ENCODE results near the gene PDZRN3. TPM values are rescaled to one million over a fixed set of nuclear protein-coding genes. Genes with fewer than 3 reads are reported as not detected.

The PDZRN3 gene
- polyA plus RNA-seq, result 10 to 100 TPM in 3 of 4 donors, 1 to 10 TPM in 1; 2.2 to 21.4 (median 14.1) TPM
- long read RNA-seq, donor 1, result 0 reads
- long read RNA-seq, donor 2, result 0 reads
- long read RNA-seq, donor 3, full-length matches to known transcripts, result 4 of 15 reads
- long read RNA-seq, donor 3, partial matches to known transcripts, result 11 of 15 reads
- long read RNA-seq, donor 3, other reads (novel, unspliced or antisense), result 0 of 15 reads
- long read RNA-seq, donor 4, result 0 reads
- long read RNA-seq, donor 5, partial matches to known transcripts, result 0 of 1 reads
- long read RNA-seq, donor 5, other reads (novel, unspliced or antisense), result 0 of 1 reads
- long read RNA-seq, donor 6, full-length matches to known transcripts, result 3 of 3 reads
- long read RNA-seq, donor 6, partial matches to known transcripts, result 0 of 3 reads
- long read RNA-seq, donor 6, other reads (novel, unspliced or antisense), result 0 of 3 reads
- long read RNA-seq, donor 7, result 0 reads
- long read RNA-seq, donor 8, full-length matches to known transcripts, result 1 of 1 reads
- long read RNA-seq, donor 8, partial matches to known transcripts, result 0 of 1 reads
- long read RNA-seq, donor 8, other reads (novel, unspliced or antisense), result 0 of 1 reads
- long read RNA-seq, donor 9, full-length matches to known transcripts, result 3 of 3 reads
- long read RNA-seq, donor 9, partial matches to known transcripts, result 0 of 3 reads
- long read RNA-seq, donor 9, other reads (novel, unspliced or antisense), result 0 of 3 reads
- long read RNA-seq, donor 10, full-length matches to known transcripts, result 18 of 18 reads
- long read RNA-seq, donor 10, partial matches to known transcripts, result 0 of 18 reads
- long read RNA-seq, donor 10, other reads (novel, unspliced or antisense), result 0 of 18 reads

GRCh38 chr3:73624821-73625665, at the start of gene PDZRN3:
PDZRN3 (minus strand) TSS chr3:73624941.
- FAIRE-seq (no peak), DNase-seq (peak; percentile 63 to 85)
- Histone ChIP-seq H3K4me1 (ENCODE audit: control insufficient read depth in 3 of 3, insufficient read depth in 2 of 3, low read depth in 1 of 3, low read length in 2 of 3) (peaks cover 0 to 18% (median 0%) of the 10 kb centered on the region in 3 donors), H3K27ac (ENCODE audit: low read depth in 1 of 3, low read length in 2 of 3) (peak within 1 kb of the TSS in 2 of 3 donors; percentile 77), H3K27me3 (ENCODE audit: control insufficient read depth in 3 of 3, insufficient read depth in 3 of 3, low read length in 3 of 3) (no peaks in the 10 kb centered on the region), H3K4me3 (ENCODE audit: low read depth in 1 of 3, low read length in 3 of 3) (peak within 1 kb of the TSS; percentile 55 to 84 (median 64)), H3K9me3 (ENCODE audit: control insufficient read depth in 2 of 2, insufficient read depth in 1 of 2, low read depth in 1 of 2, low read length in 1 of 2) (no peaks in the 10 kb centered on the region), H3K36me3 (ENCODE audit: control insufficient read depth in 3 of 3, insufficient read depth in 2 of 3, low read depth in 1 of 3, low read length in 3 of 3) (no peaks in the 10 kb centered on the region)
- WGBS, 3 donors, result 2 to 8% (median 4%) methylated on average over 46 to 55 of the region's 55 CpGs

DNA sequence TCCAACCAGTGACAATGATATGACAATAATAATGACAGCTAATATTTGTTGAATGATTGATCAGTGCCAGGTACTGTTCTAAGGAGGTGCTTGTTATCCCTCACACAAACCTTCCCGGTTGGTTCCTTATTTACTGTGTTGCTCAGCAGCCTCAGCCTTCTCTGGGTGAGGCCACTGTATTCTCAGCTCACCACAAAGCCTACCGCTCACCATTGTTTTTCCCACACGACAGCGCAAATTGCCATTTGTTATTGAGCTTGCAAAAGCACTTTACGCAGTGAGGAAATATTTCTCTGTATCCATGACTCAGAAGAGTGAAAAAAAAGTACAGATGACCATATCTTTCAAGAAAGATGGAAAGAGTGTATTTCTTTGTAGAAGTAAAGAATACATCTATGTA, 49.5 kb upstream of the PDZRN3 start:
- FAIRE-seq (no peak), DNase-seq (no peak)
- Histone ChIP-seq H3K36me3 (ENCODE audit: control insufficient read depth in 3 of 3, insufficient read depth in 2 of 3, low read depth in 1 of 3, low read length in 3 of 3) (no peaks in the 10 kb centered on the region), H3K9me3 (ENCODE audit: control insufficient read depth in 2 of 2, insufficient read depth in 1 of 2, low read depth in 1 of 2, low read length in 1 of 2) (no peaks in the 10 kb centered on the region), H3K27me3 (ENCODE audit: control insufficient read depth in 3 of 3, insufficient read depth in 3 of 3, low read length in 3 of 3) (no peaks in the 10 kb centered on the region), H3K27ac (ENCODE audit: low read depth in 1 of 3, low read length in 2 of 3) (no peak overlapping the region), H3K4me3 (ENCODE audit: low read depth in 1 of 3, low read length in 3 of 3) (no peak overlapping the region), H3K4me1 (ENCODE audit: control insufficient read depth in 3 of 3, insufficient read depth in 2 of 3, low read depth in 1 of 3, low read length in 2 of 3) (no peaks in the 10 kb centered on the region)
- WGBS, 3 donors, result 65 to 79% (median 72%) methylated on average over 5 of the region's 5 CpGs

DNA sequence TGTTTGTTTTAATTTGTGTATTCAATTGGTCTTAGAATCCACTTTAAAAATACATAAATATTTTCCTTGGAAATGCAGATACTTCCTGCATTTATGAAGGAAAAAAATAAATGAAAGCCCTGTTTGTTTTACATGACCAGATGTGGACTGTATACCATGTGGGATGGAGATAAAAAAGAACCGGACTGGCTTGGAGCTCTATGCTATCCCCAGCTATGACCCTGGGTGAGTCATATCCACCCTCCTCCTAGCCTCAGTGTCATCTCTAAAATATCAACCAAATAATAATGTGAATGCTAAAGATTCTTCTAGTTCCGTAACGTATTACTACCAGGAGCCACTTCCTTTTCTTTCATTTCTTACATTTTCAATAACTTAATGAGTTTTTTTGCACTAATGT, 44.5 kb upstream of the PDZRN3 start:
- no peak for FAIRE-seq
- Histone ChIP-seq H3K4me1 (ENCODE audit: control insufficient read depth in 3 of 3, insufficient read depth in 2 of 3, low read depth in 1 of 3, low read length in 2 of 3) (no peaks in the 10 kb centered on the region), H3K9me3 (ENCODE audit: control insufficient read depth in 2 of 2, insufficient read depth in 1 of 2, low read depth in 1 of 2, low read length in 1 of 2) (no peaks in the 10 kb centered on the region), H3K4me3 (ENCODE audit: low read depth in 1 of 3, low read length in 3 of 3) (no peak overlapping the region), H3K27me3 (ENCODE audit: control insufficient read depth in 3 of 3, insufficient read depth in 3 of 3, low read length in 3 of 3) (no peaks in the 10 kb centered on the region), H3K27ac (ENCODE audit: low read depth in 1 of 3, low read length in 2 of 3) (no peak overlapping the region), H3K36me3 (ENCODE audit: control insufficient read depth in 3 of 3, insufficient read depth in 2 of 3, low read depth in 1 of 3, low read length in 3 of 3) (no peaks in the 10 kb centered on the region)
- 69 to 83% (median 82%) methylated on average over 3 of the region's 3 CpGs for WGBS, 3 donors
- DNase-seq, result no peak

DNA sequence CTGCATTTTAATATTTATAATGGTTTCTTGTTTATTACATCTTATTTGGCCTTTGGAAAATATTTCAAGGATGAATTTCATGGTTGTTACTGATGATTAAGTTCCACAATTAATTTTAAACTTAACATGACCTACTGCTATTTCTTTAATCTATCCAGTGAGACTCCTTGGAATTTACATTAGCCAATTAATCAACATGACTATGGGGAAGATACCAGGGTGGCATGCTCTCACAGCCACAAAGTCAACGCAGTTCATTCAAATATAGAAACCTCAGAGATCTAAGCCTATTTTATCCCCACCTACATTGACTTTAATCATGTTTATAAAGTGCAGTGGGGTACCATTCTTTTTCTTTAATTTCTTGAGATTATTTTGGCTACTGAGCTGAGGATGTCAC, 43.6 kb upstream of the PDZRN3 start:
- Histone ChIP-seq H3K9me3 (ENCODE audit: control insufficient read depth in 2 of 2, insufficient read depth in 1 of 2, low read depth in 1 of 2, low read length in 1 of 2) (no peaks in the 10 kb centered on the region), H3K27ac (ENCODE audit: low read depth in 1 of 3, low read length in 2 of 3) (no peak overlapping the region), H3K36me3 (ENCODE audit: control insufficient read depth in 3 of 3, insufficient read depth in 2 of 3, low read depth in 1 of 3, low read length in 3 of 3) (no peaks in the 10 kb centered on the region), H3K4me3 (ENCODE audit: low read depth in 1 of 3, low read length in 3 of 3) (no peak overlapping the region), H3K4me1 (ENCODE audit: control insufficient read depth in 3 of 3, insufficient read depth in 2 of 3, low read depth in 1 of 3, low read length in 2 of 3) (no peaks in the 10 kb centered on the region), H3K27me3 (ENCODE audit: control insufficient read depth in 3 of 3, insufficient read depth in 3 of 3, low read length in 3 of 3) (no peaks in the 10 kb centered on the region)
- 68 to 94% (median 93%) methylated on average over 1 of the region's 1 CpG for WGBS, 3 donors
- FAIRE-seq, result no peak
- DNase-seq, result no peak

DNA sequence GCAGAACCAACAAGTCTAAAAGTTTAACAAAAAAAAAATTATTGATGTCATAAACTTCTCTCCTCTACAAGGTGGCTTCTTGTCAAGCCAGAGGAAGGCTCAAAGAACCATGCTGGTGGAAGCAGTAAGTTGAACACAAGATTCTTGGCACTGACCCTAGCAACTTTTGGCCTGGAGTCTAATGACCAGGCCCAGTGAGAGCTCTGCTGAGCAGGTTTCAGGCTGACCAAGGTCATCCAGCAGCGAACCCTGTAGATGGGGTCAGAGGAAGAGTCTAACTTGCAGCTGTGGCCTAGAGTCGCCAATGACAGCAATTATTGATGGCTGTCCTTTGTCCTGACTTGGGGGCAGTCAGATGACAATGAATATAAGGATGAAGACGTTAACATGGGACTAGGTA, 43.1 kb upstream of the PDZRN3 start:
- no peak for FAIRE-seq
- no peak for DNase-seq

GRCh38 chr3:73665286-73665685, 40.5 kb upstream of the PDZRN3 start:
- DNase-seq (no peak), FAIRE-seq (no peak)
- Histone ChIP-seq H3K9me3 (ENCODE audit: control insufficient read depth in 2 of 2, insufficient read depth in 1 of 2, low read depth in 1 of 2, low read length in 1 of 2) (no peaks in the 10 kb centered on the region), H3K27ac (ENCODE audit: low read depth in 1 of 3, low read length in 2 of 3) (no peak overlapping the region), H3K36me3 (ENCODE audit: control insufficient read depth in 3 of 3, insufficient read depth in 2 of 3, low read depth in 1 of 3, low read length in 3 of 3) (no peaks in the 10 kb centered on the region), H3K4me1 (ENCODE audit: control insufficient read depth in 3 of 3, insufficient read depth in 2 of 3, low read depth in 1 of 3, low read length in 2 of 3) (no peaks in the 10 kb centered on the region), H3K27me3 (ENCODE audit: control insufficient read depth in 3 of 3, insufficient read depth in 3 of 3, low read length in 3 of 3) (no peaks in the 10 kb centered on the region), H3K4me3 (ENCODE audit: low read depth in 1 of 3, low read length in 3 of 3) (no peak overlapping the region)
- 76 to 84% (median 80%) methylated on average over 2 of the region's 2 CpGs for WGBS, 3 donors

More for the DNA sequence above, 43.1 kb upstream of the PDZRN3 start:
- no peak overlapping the region for H3K4me3 ChIP-seq (ENCODE audit: low read depth in 1 of 3, low read length in 3 of 3)
- no peaks in the 10 kb centered on the region for H3K9me3 ChIP-seq (ENCODE audit: control insufficient read depth in 2 of 2, insufficient read depth in 1 of 2, low read depth in 1 of 2, low read length in 1 of 2)
- no peaks in the 10 kb centered on the region for H3K4me1 ChIP-seq (ENCODE audit: control insufficient read depth in 3 of 3, insufficient read depth in 2 of 3, low read depth in 1 of 3, low read length in 2 of 3)
- 54 to 74% (median 71%) methylated on average over 3 of the region's 3 CpGs for WGBS, 3 donors
- no peaks in the 10 kb centered on the region for H3K27me3 ChIP-seq (ENCODE audit: control insufficient read depth in 3 of 3, insufficient read depth in 3 of 3, low read length in 3 of 3)
- H3K27ac ChIP-seq (ENCODE audit: low read depth in 1 of 3, low read length in 2 of 3), result no peak overlapping the region
- H3K36me3 ChIP-seq (ENCODE audit: control insufficient read depth in 3 of 3, insufficient read depth in 2 of 3, low read depth in 1 of 3, low read length in 3 of 3), result no peaks in the 10 kb centered on the region

GRCh38 chr3:73664389-73664788, 39.6 kb upstream of the PDZRN3 start:
- FAIRE-seq (no peak), DNase-seq (no peak)
- Histone ChIP-seq H3K27ac (ENCODE audit: low read depth in 1 of 3, low read length in 2 of 3) (no peak overlapping the region), H3K4me1 (ENCODE audit: control insufficient read depth in 3 of 3, insufficient read depth in 2 of 3, low read depth in 1 of 3, low read length in 2 of 3) (no peaks in the 10 kb centered on the region), H3K27me3 (ENCODE audit: control insufficient read depth in 3 of 3, insufficient read depth in 3 of 3, low read length in 3 of 3) (no peaks in the 10 kb centered on the region), H3K36me3 (ENCODE audit: control insufficient read depth in 3 of 3, insufficient read depth in 2 of 3, low read depth in 1 of 3, low read length in 3 of 3) (no peaks in the 10 kb centered on the region), H3K9me3 (ENCODE audit: control insufficient read depth in 2 of 2, insufficient read depth in 1 of 2, low read depth in 1 of 2, low read length in 1 of 2) (no peaks in the 10 kb centered on the region), H3K4me3 (ENCODE audit: low read depth in 1 of 3, low read length in 3 of 3) (no peak overlapping the region)
- WGBS, 3 donors, result 45 to 55% (median 48%) methylated on average over 4 of the region's 4 CpGs

DNA sequence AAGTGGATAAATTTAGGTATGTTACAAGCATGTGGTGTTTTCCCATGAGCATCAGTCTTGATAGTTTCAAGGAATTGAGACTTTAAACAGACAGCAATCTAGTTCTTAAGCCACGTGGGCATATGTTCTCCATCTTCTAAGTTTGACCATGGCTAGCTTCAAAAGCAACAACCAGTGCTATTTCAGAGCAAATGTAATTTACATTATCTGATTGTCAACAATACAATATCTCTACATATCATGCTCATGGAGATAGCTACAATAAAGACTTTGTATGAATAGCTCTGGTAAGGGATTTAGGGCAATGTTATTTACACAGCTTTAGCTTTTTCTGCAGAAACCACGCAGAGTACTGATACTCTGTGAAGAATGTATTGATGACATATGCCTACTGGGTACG, 38.8 kb upstream of the PDZRN3 start:
- FAIRE-seq (no peak), DNase-seq (no peak)
- H3K4me3 ChIP-seq (ENCODE audit: low read depth in 1 of 3, low read length in 3 of 3), result no peak overlapping the region
- no peaks in the 10 kb centered on the region for H3K9me3 ChIP-seq (ENCODE audit: control insufficient read depth in 2 of 2, insufficient read depth in 1 of 2, low read depth in 1 of 2, low read length in 1 of 2)
- H3K4me1 ChIP-seq (ENCODE audit: control insufficient read depth in 3 of 3, insufficient read depth in 2 of 3, low read depth in 1 of 3, low read length in 2 of 3), result no peaks in the 10 kb centered on the region
- WGBS, 3 donors, result 17 to 51% (median 38%) methylated on average over 3 of the region's 3 CpGs
- H3K27ac ChIP-seq (ENCODE audit: low read depth in 1 of 3, low read length in 2 of 3), result no peak overlapping the region
- H3K36me3 ChIP-seq (ENCODE audit: control insufficient read depth in 3 of 3, insufficient read depth in 2 of 3, low read depth in 1 of 3, low read length in 3 of 3), result no peaks in the 10 kb centered on the region
- no peaks in the 10 kb centered on the region for H3K27me3 ChIP-seq (ENCODE audit: control insufficient read depth in 3 of 3, insufficient read depth in 3 of 3, low read length in 3 of 3)

Data from small intestine (tissue), 16 donors.